Vagina (tissue), 2 donors: ENCODE results near the gene RELT.

Experiments used
- POLR2A ChIP-seq, 2 donors: fragments of 450-650 bp; IDR thresholded peaks; one replicate each; pipeline ENCODE4 v1.6.1; 2017; ENCODE audit warnings: antibody characterized with exemption in 2 of 2, mild to moderate bottlenecking in 2 of 2, moderate library complexity in 2 of 2
- POLR2AphosphoS5 ChIP-seq, 2 donors: sonication (generic); formaldehyde crosslinking; IDR thresholded peaks; one replicate each; pipeline ENCODE4 v1.9.0; 2017; ENCODE audit warnings: antibody characterized with exemption in 2 of 2, mild to moderate bottlenecking in 2 of 2, low read depth in 1 of 2; ENCODE audit not compliant: insufficient read depth in 1 of 2
- TF ChIP-seq, protein P1 (sequence below), 3 experiments: fragments of 450-650 bp in 2 of 3; fragments of 200-600 bp in 1 of 3; sonication (generic) in 1 of 3; IDR thresholded peaks; one replicate each; pipeline ENCODE4 v1.5.1; 2017 to 2019; ENCODE audit warnings: antibody characterized with exemption in 3 of 3, mild to moderate bottlenecking in 2 of 3, moderate library complexity in 2 of 3

DNA sequence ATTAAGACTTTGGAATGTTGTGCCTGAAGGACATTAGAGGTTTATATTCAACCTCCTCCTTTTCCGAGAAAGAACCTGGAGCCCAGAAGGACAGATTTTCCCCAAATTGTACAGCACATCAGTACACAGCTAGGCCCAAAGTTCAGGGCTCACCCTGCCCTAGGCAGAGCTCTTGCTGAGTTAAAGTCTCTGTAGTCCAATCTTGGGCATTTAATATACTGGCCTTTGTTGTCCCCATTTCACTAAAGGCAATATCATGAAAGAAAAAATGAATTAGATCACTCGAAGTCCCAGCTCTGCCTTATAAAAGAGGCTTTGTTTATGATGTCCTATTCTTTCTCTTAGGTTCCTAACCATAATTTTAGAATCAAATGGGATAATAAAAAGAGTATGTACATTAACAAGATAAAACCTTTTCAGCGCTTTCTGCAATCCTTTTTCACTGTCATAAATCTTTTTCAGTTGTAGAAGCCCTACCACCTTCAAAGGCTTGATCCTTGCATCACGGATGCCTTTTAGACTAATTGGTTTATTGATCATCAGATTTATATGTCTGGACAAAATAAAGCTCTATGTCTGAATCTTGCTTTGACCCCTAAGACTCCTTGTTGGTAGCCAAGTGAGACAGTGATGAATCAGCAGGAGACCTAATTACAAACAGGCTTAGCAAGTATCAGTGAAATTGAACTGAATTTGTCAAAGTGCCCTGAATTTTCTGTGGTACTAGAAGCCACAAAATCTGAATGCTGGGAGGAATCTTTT, 39.8 kb downstream of the RELT start:
- TF ChIP-seq POLR2A (IDR thresholded peaks at IDR 0.05) (no peak), POLR2AphosphoS5 (IDR thresholded peaks at IDR 0.05; ENCODE audit: insufficient read depth in 1 of 2, low read depth in 1 of 2) (no peak)
- TF ChIP-seq, protein P1, sequence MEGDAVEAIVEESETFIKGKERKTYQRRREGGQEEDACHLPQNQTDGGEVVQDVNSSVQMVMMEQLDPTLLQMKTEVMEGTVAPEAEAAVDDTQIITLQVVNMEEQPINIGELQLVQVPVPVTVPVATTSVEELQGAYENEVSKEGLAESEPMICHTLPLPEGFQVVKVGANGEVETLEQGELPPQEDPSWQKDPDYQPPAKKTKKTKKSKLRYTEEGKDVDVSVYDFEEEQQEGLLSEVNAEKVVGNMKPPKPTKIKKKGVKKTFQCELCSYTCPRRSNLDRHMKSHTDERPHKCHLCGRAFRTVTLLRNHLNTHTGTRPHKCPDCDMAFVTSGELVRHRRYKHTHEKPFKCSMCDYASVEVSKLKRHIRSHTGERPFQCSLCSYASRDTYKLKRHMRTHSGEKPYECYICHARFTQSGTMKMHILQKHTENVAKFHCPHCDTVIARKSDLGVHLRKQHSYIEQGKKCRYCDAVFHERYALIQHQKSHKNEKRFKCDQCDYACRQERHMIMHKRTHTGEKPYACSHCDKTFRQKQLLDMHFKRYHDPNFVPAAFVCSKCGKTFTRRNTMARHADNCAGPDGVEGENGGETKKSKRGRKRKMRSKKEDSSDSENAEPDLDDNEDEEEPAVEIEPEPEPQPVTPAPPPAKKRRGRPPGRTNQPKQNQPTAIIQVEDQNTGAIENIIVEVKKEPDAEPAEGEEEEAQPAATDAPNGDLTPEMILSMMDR (IDR thresholded peaks at IDR 0.05), result no peak
